ENCODE data around the gene NANOS3. TPM values are rescaled to one million over a fixed set of nuclear protein-coding genes. Genes with fewer than 3 reads are reported as not detected.

The NANOS3 gene
- total and polyA plus RNA-seq, 2 of the 13 experiments (the other 11 are each of a cell fraction or from before 2014, with no cell fraction given) = 0.21 TPM; not detected in 1

- TF ChIP-seq ARID4A (CRISPR knock-in tag; IDR thresholded peaks at IDR 0.05; ENCODE audit: borderline replicate concordance) = peak; percentile 26; the same call in 1 of the 2 replicates
- no peak for TF ChIP-seq ARNTL (CRISPR knock-in tag; IDR thresholded peaks at IDR 0.05)
- peak; percentile 35; the same call in 1 of the 2 replicates for TF ChIP-seq HDAC1 (CRISPR knock-in tag; IDR thresholded peaks at IDR 0.05)
- TF ChIP-seq RBFOX2 (IDR thresholded peaks at IDR 0.05; ENCODE audit: low read depth, low read length) = peak; percentile 79
- no peak for TF ChIP-seq ATAD3A (CRISPR knock-in tag; IDR thresholded peaks at IDR 0.05)
- peak; percentile 33; the same call in 1 of the 2 replicates for TF ChIP-seq ZNF777 (CRISPR knock-in tag; IDR thresholded peaks at IDR 0.05)
- TF ChIP-seq TAF1 (CRISPR knock-in tag; IDR thresholded peaks at IDR 0.05) = peak; percentile 21; the same call in 1 of the 2 replicates
- TF ChIP-seq ERF (CRISPR knock-in tag; IDR thresholded peaks at IDR 0.05) = peak; percentile 32; the same call in 1 of the 2 replicates
- no peak for TF ChIP-seq SP1 (IDR thresholded peaks at IDR 0.05)
- 0 out of 2 replicates have a peak, but pooled peaks have one; percentile 19 for TF ChIP-seq SP1 (CRISPR knock-in tag; IDR thresholded peaks at IDR 0.05)
- peak; percentile 66 for TF ChIP-seq HNRNPK (IDR thresholded peaks at IDR 0.05; ENCODE audit: low read depth, low read length, poor library complexity, severe bottlenecking)
- peak; percentile 63 for TF ChIP-seq TAF15 (IDR thresholded peaks at IDR 0.05; ENCODE audit: low read depth, low read length, poor library complexity, severe bottlenecking)
- no peak for TF ChIP-seq MIXL1 (CRISPR knock-in tag; IDR thresholded peaks at IDR 0.05)
- TF ChIP-seq ONECUT2 (CRISPR knock-in tag; IDR thresholded peaks at IDR 0.05) = no peak
- TF ChIP-seq AGO2 (optimal IDR thresholded peaks at IDR 0.05; ENCODE audit: low read depth, low read length) = peak; percentile 67
- TF ChIP-seq CTCF (CRISPR knock-in tag; IDR thresholded peaks at IDR 0.05) = peak; percentile 66
- TF ChIP-seq ZNF770 (CRISPR knock-in tag; IDR thresholded peaks at IDR 0.05) = peak; percentile 58; the same call in 1 of the 2 replicates
- TF ChIP-seq TBX3 (IDR thresholded peaks at IDR 0.05; ENCODE audit: borderline replicate concordance) = no peak
- peak; percentile 51 for TF ChIP-seq AGO1 (IDR thresholded peaks at IDR 0.05; ENCODE audit: low read depth, low read length, poor library complexity, severe bottlenecking)
- no peak for TF ChIP-seq MAF1 (CRISPR knock-in tag; IDR thresholded peaks at IDR 0.05; ENCODE audit: borderline replicate concordance)
- TF ChIP-seq ZNF761 (CRISPR knock-in tag; conservative IDR thresholded peaks at IDR 0.05) = 0 out of 2 replicates have a peak, but pooled peaks have one; percentile 47
Measured at GRCh38 chr19:13842291-13843103, 34.4 kb upstream of the NANOS3 start (continued).

Measured in HepG2 (cell line).